Right lobe of liver (tissue), 6 donors: Measurements from ENCODE around the gene SSTR3. TPM values are rescaled to one million over a fixed set of nuclear protein-coding genes. Genes with fewer than 3 reads are reported as not detected.

Source experiments
- ATAC-seq, 4 donors: fragments of 200-7000 bp; cut with Tn5 transposase; one replicate each; pipeline ENCODE4 v1.9.1; 2020; ENCODE audit warnings: mild to moderate bottlenecking in 4 of 4, moderate library complexity in 4 of 4
- DNase-seq, 3 donors: peaks; one replicate each; pipeline ENCODE4 v3.0.0-alpha.2; 2020
- H3K27ac ChIP-seq, 3 donors: fragments of 200-600 bp; one replicate each; pipeline ENCODE4 v1.8.0; 2022
- H3K27me3 ChIP-seq, 2 donors: fragments of 200-600 bp; one replicate each; pipeline ENCODE4 v1.8.0; 2022
- H3K36me3 ChIP-seq, 4 donors: fragments of 200-600 bp; sonication (generic) in 1 of 4; one replicate each; pipeline versions ENCODE4 v1.5.1 to v1.8.0; 2017 to 2022; ENCODE audit warnings: control low read depth in 1 of 4
- H3K4me1 ChIP-seq, 4 donors: fragments of 200-600 bp; sonication (generic) in 1 of 4; one replicate each; pipeline versions ENCODE4 v1.5.1 to v1.8.0; 2017 to 2022; ENCODE audit warnings: control low read depth in 1 of 4
- H3K4me3 ChIP-seq, 3 donors: fragments of 200-600 bp; one replicate each; pipeline ENCODE4 v1.8.0; 2022
- H3K9me3 ChIP-seq, 4 donors: fragments of 200-600 bp; sonication (generic) in 1 of 4; one replicate each; pipeline versions ENCODE4 v1.5.1 to v1.8.0; 2017 to 2022; ENCODE audit warnings: control low read depth in 1 of 4
- CTCF ChIP-seq, 4 donors: fragments of 200-600 bp in 3 of 4; fragments of 450-650 bp in 1 of 4; IDR thresholded peaks; one replicate each; pipeline versions ENCODE4 v1.5.1 to v1.8.0; 2016 to 2022; ENCODE audit warnings: antibody characterized with exemption in 4 of 4, mild to moderate bottlenecking in 2 of 4
- POLR2A ChIP-seq: fragments of 450-650 bp; IDR thresholded peaks from one replicate; pipeline ENCODE4 v1.6.1; 2017; ENCODE audit warnings: antibody characterized with exemption, mild to moderate bottlenecking
- whole genome bisulfite sequencing: methylation state at CpG from one replicate; pipeline ENCODE4 v1.1.6; 2018; ENCODE audit warnings: low coverage, low lambda C conversion rate; ENCODE audit not compliant: insufficient coverage; ENCODE audit errors: missing lambda C conversion rate; 5-methylcytosine and 5-hydroxymethylcytosine counted together
- intact Hi-C, 2 donors: fragments of 100-400 bp; cut with DNase I; formaldehyde crosslinking; loops; one replicate each; pipeline versions ENCODE4 v1.11.2 to v1.14.1; 2022
- total RNA-seq, 6 experiments: library from RNA; depleted of rRNA in 2 of 6; stranded (reverse); fragments of >200 nt in 2 of 6; fragmentation: NEBNext Ultra II Directional in 3 of 6; extraction: Animal tissue kit (Norgen Biotek cat#: 25700) in 3 of 6; gene quantifications; one replicate each; pipeline versions ENCODE4 v1.1.0 to v1.2.4, GENCODE V29; 2016 to 2023
- donor health status: DM: no; HTN: yes; CAD: no.
- donor health status: DM: no; HTN: no; CAD: no.
- donor health status: DM: no; HTN: no; CAD: no.
- donor health status: DM: no; HTN: yes; CAD: no.
- donor health status: DM: no; HTN: yes; CAD: no.

SSTR3 gene
- total RNA-seq, 6 experiments from 2014 or later: not detected

- no peak overlapping the region for H3K27ac ChIP-seq
- intact Hi-C loops: no loop called here
- no CpG with 5 or more reads among the region's 3 CpGs for WGBS
- ATAC-seq (no peak), DNase-seq (peak in 2 of 3 donors; percentile 13 to 32)
- no peak overlapping the region for H3K4me3 ChIP-seq
- no peaks in the 10 kb centered on the region for H3K27me3 ChIP-seq
- no peaks in the 10 kb centered on the region for H3K9me3 ChIP-seq
- TF ChIP-seq CTCF (IDR thresholded peaks at IDR 0.05) (no peak), POLR2A (no peak)
- H3K36me3 ChIP-seq: no peaks in the 10 kb centered on the region
- H3K4me1 ChIP-seq: peaks cover 0 to 19% (median 8%) of the 10 kb centered on the region in 4 donors
Measured at GRCh38 chr22:37182949-37183245, 29.4 kb downstream of the SSTR3 start.

- ATAC-seq (no peak), DNase-seq (peak in 1 of 3 donors; percentile 53)
- TF ChIP-seq POLR2A (no peak), CTCF (IDR thresholded peaks at IDR 0.05) (no peak)
- Histone ChIP-seq H3K9me3 (no peaks in the 10 kb centered on the region), H3K27me3 (no peaks in the 10 kb centered on the region), H3K4me1 (peaks cover 0 to 21% (median 10%) of the 10 kb centered on the region in 4 donors), H3K27ac (no peak overlapping the region), H3K36me3 (no peaks in the 10 kb centered on the region), H3K4me3 (no peak overlapping the region)
- 91% methylated on average over 9 of the region's 37 CpGs for WGBS
- intact Hi-C loops: no loop called here
Measured at GRCh38 chr22:37182101-37182948, 30.0 kb downstream of the SSTR3 start.

- WGBS: 62% methylated on average over 4 of the region's 4 CpGs
- H3K4me1 ChIP-seq: peaks cover 0 to 21% (median 10%) of the 10 kb centered on the region in 4 donors
- intact Hi-C loops: no loop called here
- H3K27ac ChIP-seq: no peak overlapping the region
- no peaks in the 10 kb centered on the region for H3K9me3 ChIP-seq
- ATAC-seq (no peak), DNase-seq (no peak)
- no peak overlapping the region for H3K4me3 ChIP-seq
- TF ChIP-seq CTCF (IDR thresholded peaks at IDR 0.05): no peak
- no peak for TF ChIP-seq POLR2A
- H3K27me3 ChIP-seq: no peaks in the 10 kb centered on the region
- no peaks in the 10 kb centered on the region for H3K36me3 ChIP-seq
Measured at GRCh38 chr22:37181681-37182080, 30.6 kb downstream of the SSTR3 start.

- Histone ChIP-seq H3K36me3 (no peaks in the 10 kb centered on the region), H3K27me3 (no peaks in the 10 kb centered on the region), H3K27ac (no peak overlapping the region), H3K9me3 (no peaks in the 10 kb centered on the region), H3K4me1 (peaks cover 0 to 21% (median 10%) of the 10 kb centered on the region in 4 donors), H3K4me3 (no peak overlapping the region)
- intact Hi-C loops: no loop called here
- no peak for ATAC-seq
- TF ChIP-seq CTCF (IDR thresholded peaks at IDR 0.05) (no peak), POLR2A (no peak)
- DNase-seq: peak in 1 of 3 donors; percentile 43
- WGBS: 84% methylated on average over 4 of the region's 15 CpGs
Measured at GRCh38 chr22:37180531-37181231, 31.6 kb downstream of the SSTR3 start.
